Loucy (cell line): Measurements from ENCODE around the gene PEX14.

Source experiments
- H2AFZ ChIP-seq: fragments of 200-600 bp; sonication (generic); 2 replicates; pipeline ENCODE4 v1.6.0; 2016; ENCODE audit warnings: antibody characterized with exemption, mild to moderate bottlenecking, low read length, moderate library complexity
- H3F3A ChIP-seq: fragments of 200-600 bp; 2 replicates; pipeline ENCODE4 v1.6.0; 2016; ENCODE audit warnings: antibody characterized with exemption, low read depth, mild to moderate bottlenecking
- H3K27me3 ChIP-seq: fragments of 200-600 bp; sonication (generic); 2 replicates; pipeline ENCODE4 v1.6.1; 2014; ENCODE audit warnings: low read length, mild to moderate bottlenecking; ENCODE audit not compliant: insufficient read depth, poor library complexity, severe bottlenecking
- H3K36me3 ChIP-seq: fragments of 200-600 bp; sonication (generic); 2 replicates; pipeline ENCODE4 v1.6.1; 2016; ENCODE audit warnings: low read length; ENCODE audit not compliant: insufficient read depth
- H3K4me1 ChIP-seq: fragments of 200-600 bp; sonication (generic); 2 replicates; pipeline ENCODE4 v1.5.1; 2014; ENCODE audit warnings: low read length, mild to moderate bottlenecking; ENCODE audit not compliant: insufficient read depth, poor library complexity, severe bottlenecking
- H3K4me2 ChIP-seq: fragments of 200-600 bp; sonication (generic); 2 replicates; pipeline ENCODE4 v1.6.0; 2014; ENCODE audit warnings: antibody characterized with exemption, low read length, low read depth, mild to moderate bottlenecking; ENCODE audit not compliant: poor library complexity, severe bottlenecking
- H3K4me3 ChIP-seq: fragments of 200-600 bp; sonication (generic); 2 replicates; pipeline ENCODE4 v1.5.1; 2014; ENCODE audit warnings: low read length, mild to moderate bottlenecking, mixed read lengths; ENCODE audit not compliant: poor library complexity, severe bottlenecking
- H3K79me2 ChIP-seq: fragments of 200-600 bp; sonication (generic); 2 replicates; pipeline ENCODE4 v1.6.1; 2014; ENCODE audit warnings: low read length; ENCODE audit not compliant: insufficient read depth
- H3K9ac ChIP-seq: fragments of 200-600 bp; sonication (generic); 2 replicates; pipeline ENCODE4 v1.6.0; 2014; ENCODE audit warnings: mild to moderate bottlenecking, low read depth, low read length, moderate library complexity; ENCODE audit not compliant: poor library complexity, severe bottlenecking
- H3K9me2 ChIP-seq: fragments of 200-600 bp; sonication (generic); replicated peaks from 2 replicates; pipeline ENCODE4 v1.6.1; 2016; ENCODE audit warnings: low read depth, low read length, mixed read lengths
- H3K9me3 ChIP-seq: fragments of 200-600 bp; sonication (generic); 2 replicates; pipeline ENCODE4 v1.6.1; 2014; ENCODE audit warnings: mild to moderate bottlenecking, antibody characterized with exemption, low read length, low read depth; ENCODE audit not compliant: insufficient read depth
- H4K20me1 ChIP-seq: fragments of 200-600 bp; sonication (generic); 2 replicates; pipeline ENCODE4 v1.6.0; 2014; ENCODE audit warnings: antibody characterized with exemption, low read length, mild to moderate bottlenecking; ENCODE audit not compliant: insufficient read depth, poor library complexity, severe bottlenecking
- CTCF ChIP-seq: fragments of 200-600 bp; sonication (generic); conservative IDR thresholded peaks from 2 replicates; pipeline ENCODE4 v1.5.1; 2014; ENCODE audit warnings: mild to moderate bottlenecking, antibody characterized with exemption, low read length
- EZH2phosphoT487 ChIP-seq: fragments of 200-600 bp; IDR thresholded peaks from 2 replicates; pipeline ENCODE4 v1.6.1; 2018; ENCODE audit warnings: antibody characterized with exemption, mild to moderate bottlenecking, moderate library complexity, borderline replicate concordance

PEX14 gene

DNA sequence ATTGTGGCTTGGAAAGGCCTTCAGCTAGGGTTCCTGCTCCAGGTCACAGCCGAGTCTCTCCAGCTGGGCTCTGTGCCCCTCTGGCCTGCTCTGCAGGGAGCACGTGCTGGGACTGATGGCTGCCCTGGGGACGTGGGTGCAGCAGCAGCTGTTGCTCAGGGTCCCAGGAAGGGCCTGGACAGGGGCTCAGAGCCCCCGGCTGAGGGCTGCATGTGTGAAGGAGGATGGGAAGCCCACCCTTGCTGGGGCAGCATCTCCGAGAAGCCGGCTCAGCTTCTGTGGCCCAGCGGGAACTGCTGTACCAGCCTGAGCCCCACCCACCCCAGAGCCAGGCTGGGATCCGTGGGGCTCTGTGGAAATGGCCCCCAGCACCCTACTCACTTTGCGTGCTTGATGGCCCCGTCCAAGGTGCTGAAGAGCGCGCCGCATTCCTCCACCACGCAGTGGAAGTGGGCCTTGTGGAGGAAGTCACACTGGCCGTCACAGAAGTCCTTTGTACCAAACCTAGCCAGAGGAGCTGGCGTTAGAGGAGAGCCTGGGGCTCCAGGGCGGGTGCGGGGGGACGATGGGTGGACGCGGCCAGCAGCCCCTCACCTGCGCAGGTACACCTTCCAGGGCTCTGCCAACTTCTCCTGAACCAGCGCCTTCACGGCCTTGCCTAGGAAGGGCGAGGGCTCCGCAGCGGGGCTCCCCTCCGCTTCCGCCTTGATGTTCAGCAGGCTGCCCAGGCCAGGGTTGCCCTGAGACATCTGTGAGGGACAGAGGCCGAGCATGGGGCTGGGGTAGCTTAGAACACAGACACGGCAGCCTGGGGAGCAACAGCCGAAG is 174.2 kb downstream of the PEX14 start:
- H3K27me3 ChIP-seq = no peaks in the 10 kb centered on the region
- no peak for TF ChIP-seq CTCF
- no peak for TF ChIP-seq EZH2phosphoT487
- no peaks in the 10 kb centered on the region for H3K79me2 ChIP-seq
- H2AFZ ChIP-seq = no peak overlapping the region
- H3K36me3 ChIP-seq = no peaks in the 10 kb centered on the region; the same call in 1 of the 2 replicates
- H3K4me3 ChIP-seq = no peak overlapping the region
- H3F3A ChIP-seq = no peaks in the 10 kb centered on the region
- H3K9me3 ChIP-seq = no peaks in the 10 kb centered on the region
- no peak overlapping the region for H3K9ac ChIP-seq
- no peaks in the 10 kb centered on the region for H3K4me1 ChIP-seq
- no peaks in the 10 kb centered on the region for H3K9me2 ChIP-seq
- no peaks in the 10 kb centered on the region for H4K20me1 ChIP-seq
- H3K4me2 ChIP-seq = no peak overlapping the region

- Histone ChIP-seq H3K9me3 (no peaks in the 10 kb centered on the region), H3K9me2 (no peaks in the 10 kb centered on the region), H3K79me2 (no peaks in the 10 kb centered on the region), H3K4me3 (no peak overlapping the region), H2AFZ (no peak overlapping the region), H3K4me2 (no peak overlapping the region), H3F3A (no peaks in the 10 kb centered on the region), H3K27me3 (no peaks in the 10 kb centered on the region), H3K36me3 (no peaks in the 10 kb centered on the region; the same call in 1 of the 2 replicates), H3K9ac (no peak overlapping the region), H3K4me1 (no peaks in the 10 kb centered on the region), H4K20me1 (no peaks in the 10 kb centered on the region)
- TF ChIP-seq CTCF (no peak), EZH2phosphoT487 (no peak)
These were observed 174.9 kb downstream of the PEX14 start for GRCh38 chr1:10649517-10650201.

GRCh38 chr1:10650556-10651388 is 176.0 kb downstream of the PEX14 start:
- Histone ChIP-seq H3K4me2 (no peak overlapping the region), H3K4me3 (no peak overlapping the region), H4K20me1 (no peaks in the 10 kb centered on the region), H3K9me2 (no peaks in the 10 kb centered on the region), H3K79me2 (no peaks in the 10 kb centered on the region), H3K27me3 (no peaks in the 10 kb centered on the region), H3K9me3 (no peaks in the 10 kb centered on the region), H2AFZ (no peak overlapping the region), H3K36me3 (no peaks in the 10 kb centered on the region; the same call in 1 of the 2 replicates), H3K4me1 (no peaks in the 10 kb centered on the region), H3F3A (no peaks in the 10 kb centered on the region), H3K9ac (no peak overlapping the region)
- TF ChIP-seq EZH2phosphoT487 (no peak), CTCF (no peak)
